K562 (cell line): ENCODE data around the gene C16orf86. TPM values are rescaled to one million over a fixed set of nuclear protein-coding genes. Genes with fewer than 3 reads are reported as not detected.

Source experiments
- ATAC-seq: fragments of 200-7000 bp; cut with Tn5 transposase; 3 replicates; pipeline ENCODE4 v1.9.1; 2020; ENCODE audit warnings: moderate library complexity
- BruUV-seq: library from RNA; stranded (reverse); fragments of 400-500 nt; replicated peaks from 2 replicates; lab custom pipeline; 2021; lab: Mats Ljungman, UMichigan
- CTCF ChIA-PET: fragments of 300-600 bp; formaldehyde crosslinking; extraction: SDS; loops from one replicate; lab custom pipeline; 2021; ENCODE audit warnings: low intra/inter-chr PET ratio; lab: Yijun Ruan, JAX
- POLR2A ChIA-PET: fragments of 300-600, 350-650 bp; sonication (Branson Sonifier 250); formaldehyde crosslinking; extraction: SDS; loops from one replicate; lab custom pipeline; 2021; ENCODE audit warnings: antibody characterized with exemption, inconsistent platforms; lab: Yijun Ruan, JAX
- DNase-seq, 4 experiments: peaks; one replicate each; pipeline versions ENCODE4 v3.0.0 to v3.0.0-alpha.2; 2011 to 2018; ENCODE audit warnings: low spot score in 3 of 4, mixed read lengths in 3 of 4; ENCODE audit errors: extremely low read depth in 1 of 4
- FAIRE-seq: peaks from 2 replicates; lab custom pipeline; 2011; peaks lifted over from hg19 to GRCh38; lab: Jason Lieb, UNC
- H2AFZ ChIP-seq: 2 replicates; pipeline ENCODE4 v1.6.0; 2011; ENCODE audit warnings: low read depth, low read length, control low read depth, inconsistent platforms
- H3K27ac ChIP-seq: fragments of 200-600 bp; 3 replicates; pipeline ENCODE4 v1.8.0; 2011; ENCODE audit warnings: low read depth, mild to moderate bottlenecking, control low read depth, inconsistent platforms, low read length, moderate library complexity, mixed read lengths; ENCODE audit errors: extremely low read depth
- H3K27me3 ChIP-seq, 2 experiments: fragments of 300-600 bp in 1 of 2; 2 replicates in 1 of 2; 3 replicates in 1 of 2; pipeline versions ENCODE4 v1.6.0 to v1.8.0; 2011; ENCODE audit warnings: inconsistent platforms in 2 of 2, low read length in 2 of 2, mild to moderate bottlenecking in 1 of 2, mixed read lengths in 1 of 2, moderate library complexity in 1 of 2; ENCODE audit not compliant: control insufficient read depth in 2 of 2, insufficient read depth in 2 of 2
- H3K36me3 ChIP-seq: fragments of 300-600 bp; 3 replicates; pipeline ENCODE4 v1.8.0; 2011; ENCODE audit warnings: mild to moderate bottlenecking, low read length, inconsistent platforms; ENCODE audit not compliant: control insufficient read depth, insufficient read depth
- H3K4me1 ChIP-seq, 2 experiments: fragments of 200-600 bp in 1 of 2; replicated peaks in 1 of 2; 2 replicates in 1 of 2; 3 replicates in 1 of 2; pipeline versions ENCODE4 v1.5.1 to v1.8.0; 2011; ENCODE audit warnings: inconsistent platforms in 2 of 2, low read length in 2 of 2, mild to moderate bottlenecking in 1 of 2, mixed read lengths in 1 of 2, moderate library complexity in 1 of 2; ENCODE audit not compliant: control insufficient read depth in 2 of 2, insufficient read depth in 2 of 2
- H3K4me2 ChIP-seq: 2 replicates; pipeline ENCODE4 v1.6.1; 2011; ENCODE audit warnings: low read length, control low read depth, inconsistent platforms, mixed read lengths; ENCODE audit not compliant: insufficient read depth
- H3K4me3 ChIP-seq: fragments of 200-600 bp; sonication (generic), shearing (Covaris generic); 2 replicates; pipeline ENCODE4 v1.5.1; 2016; ENCODE audit warnings: control low read depth, inconsistent platforms
- H3K79me2 ChIP-seq: fragments of 200-600 bp; 3 replicates; pipeline ENCODE4 v1.8.0; 2011; ENCODE audit warnings: low read length, inconsistent platforms; ENCODE audit not compliant: control insufficient read depth, insufficient read depth
- H3K9ac ChIP-seq, 2 experiments: 2 replicates each; pipeline versions ENCODE4 v1.6.0 to v1.6.1; 2011; ENCODE audit warnings: low read depth in 2 of 2, low read length in 2 of 2, control low read depth in 1 of 2, inconsistent platforms in 1 of 2, mild to moderate bottlenecking in 1 of 2, mixed read lengths in 1 of 2; ENCODE audit not compliant: insufficient read depth in 1 of 2
- H3K9me1 ChIP-seq: one replicate; pipeline ENCODE4 v1.6.0; 2011; ENCODE audit warnings: inconsistent platforms, mild to moderate bottlenecking, low read length, moderate library complexity; ENCODE audit not compliant: control insufficient read depth, insufficient read depth
- H3K9me3 ChIP-seq: replicated peaks from 2 replicates; pipeline ENCODE4 v1.5.1; 2011; ENCODE audit warnings: low read depth, low read length, inconsistent platforms; ENCODE audit not compliant: control insufficient read depth, insufficient read depth
- H4K20me1 ChIP-seq: replicated peaks from 2 replicates; pipeline ENCODE4 v1.6.1; 2011; ENCODE audit warnings: low read length, inconsistent platforms, mixed read lengths; ENCODE audit not compliant: control insufficient read depth, insufficient read depth
- CBFA2T2 ChIP-seq: fragments of 450-650 bp; conservative IDR thresholded peaks from 2 replicates; pipeline ENCODE4 v1.6.1; 2017; ENCODE audit warnings: mild to moderate bottlenecking
- CBX3 ChIP-seq, 2 experiments: IDR thresholded peaks; 1 replicate in 1 of 2; 2 replicates in 1 of 2; pipeline ENCODE4 v1.6.1; 2012; ENCODE audit warnings: inconsistent platforms in 2 of 2, low read length in 2 of 2, borderline replicate concordance in 1 of 2, control low read depth in 1 of 2
- CREB1 ChIP-seq, 2 experiments: sonication (generic) in 1 of 2; formaldehyde crosslinking in 1 of 2; IDR thresholded peaks; 2 replicates each; pipeline versions ENCODE4 v1.6.1 to v1.8.0; 2012 to 2022; ENCODE audit warnings: inconsistent platforms in 1 of 2, mild to moderate bottlenecking in 1 of 2, missing genetic modification reagents in 1 of 2, moderate library complexity in 1 of 2
- NR2F6 ChIP-seq: fragments of 450-650 bp; formaldehyde crosslinking; IDR thresholded peaks from 2 replicates; pipeline ENCODE4 v1.4.0; 2020; ENCODE audit warnings: mild to moderate bottlenecking
- PRPF4 ChIP-seq: fragments of 200-400 bp; formaldehyde crosslinking; IDR thresholded peaks from one replicate; pipeline ENCODE4 v1.6.1; 2017; ENCODE audit warnings: low read length, low read depth, mild to moderate bottlenecking; ENCODE audit not compliant: insufficient read depth, poor library complexity, severe bottlenecking
- RFX5 ChIP-seq: IDR thresholded peaks from 2 replicates; pipeline ENCODE4 v1.6.1; 2011; ENCODE audit warnings: low read depth, mild to moderate bottlenecking, improper control_type of control experiment, low read length
- SPI1 ChIP-seq: IDR thresholded peaks from 2 replicates; pipeline ENCODE4 v1.6.1; 2011; ENCODE audit warnings: low read depth, low read length, control low read depth, borderline replicate concordance
- TRIM28 ChIP-seq: fragments of 450-650 bp; IDR thresholded peaks from 2 replicates; pipeline ENCODE4 v1.6.1; 2017
- ZNF324 ChIP-seq: fragments of 250-450 bp; sonication (Bioruptor Pico); IDR thresholded peaks from 2 replicates; pipeline ENCODE4 v1.4.0; 2020; ENCODE audit warnings: mild to moderate bottlenecking
- ZNF445 ChIP-seq: fragments of 250-450 bp; sonication (Bioruptor Pico); IDR thresholded peaks from 2 replicates; pipeline ENCODE4 v1.4.0; 2020; ENCODE audit warnings: low read depth, mild to moderate bottlenecking, moderate library complexity
- WGBS: fragments of 100-300 bp; shearing (Covaris generic); methylation state at CpG from one replicate; pipeline ENCODE4 v1.1.6; 2016; ENCODE audit warnings: low coverage, mixed read lengths; ENCODE audit not compliant: insufficient coverage; ENCODE audit errors: missing lambda C conversion rate; 5-methylcytosine and 5-hydroxymethylcytosine counted together
- in situ Hi-C: fragments of 300-500 bp; cut with MboI; formaldehyde crosslinking; loops from 4 replicates; pipeline ENCODE4 v1.15.0; 2018; ENCODE audit warnings: inconsistent platforms, mixed read lengths
- intact Hi-C: fragments of 100-400 bp; cut with micrococcal nuclease; formaldehyde crosslinking; loops from 2 replicates; pipeline ENCODE4 v1.14.2; 2022
- polyA plus RNA-seq, 8 experiments: library from polyadenylated mRNA; depleted of rRNA in 4 of 8; stranded (reverse) in 5 of 8; unstranded in 3 of 8; fragments of >200 nt; fragmentation: Nextera tagmentation in 2 of 8; fragmentation: Illumina TruSeq in 1 of 8; extraction: Ambion mirVana in 2 of 8; extraction: Trizol in 1 of 8; gene quantifications; 2 replicates each; pipeline versions ENCODE4 v1.2.1 to v1.2.3, GENCODE V29; 2011 to 2014; ENCODE audit warnings: inconsistent platforms in 1 of 8, missing spikeins in 1 of 8
- total RNA-seq, 7 experiments: library from RNA; depleted of rRNA in 6 of 7; stranded (reverse); fragments of >200 nt in 6 of 7; fragmentation: Illumina TruSeq in 2 of 7; extraction: Trizol in 2 of 7; gene quantifications; 2 replicates each; pipeline versions ENCODE4 v1.2.1 to v1.2.3, GENCODE V29; 2011 to 2021; ENCODE audit warnings: low replicate concordance in 1 of 7
- TF ChIP-seq, protein P1 (sequence below): sonication (generic); formaldehyde crosslinking; IDR thresholded peaks from 2 replicates; pipeline ENCODE4 v1.5.0; 2020; ENCODE audit warnings: missing genetic modification reagents
- TF ChIP-seq, protein P2 (sequence below): fragments of 450-650 bp; IDR thresholded peaks from 2 replicates; pipeline ENCODE4 v1.6.1; 2018; ENCODE audit warnings: mild to moderate bottlenecking, low read depth; ENCODE audit not compliant: partially characterized antibody

The C16orf86 gene
- total and polyA plus RNA-seq, 9 of the 15 experiments (the other 6 are each of a cell fraction or from before 2014, with no cell fraction given), result 0.13 to 1.2 (median 0.27) TPM; not detected in 3

DNA sequence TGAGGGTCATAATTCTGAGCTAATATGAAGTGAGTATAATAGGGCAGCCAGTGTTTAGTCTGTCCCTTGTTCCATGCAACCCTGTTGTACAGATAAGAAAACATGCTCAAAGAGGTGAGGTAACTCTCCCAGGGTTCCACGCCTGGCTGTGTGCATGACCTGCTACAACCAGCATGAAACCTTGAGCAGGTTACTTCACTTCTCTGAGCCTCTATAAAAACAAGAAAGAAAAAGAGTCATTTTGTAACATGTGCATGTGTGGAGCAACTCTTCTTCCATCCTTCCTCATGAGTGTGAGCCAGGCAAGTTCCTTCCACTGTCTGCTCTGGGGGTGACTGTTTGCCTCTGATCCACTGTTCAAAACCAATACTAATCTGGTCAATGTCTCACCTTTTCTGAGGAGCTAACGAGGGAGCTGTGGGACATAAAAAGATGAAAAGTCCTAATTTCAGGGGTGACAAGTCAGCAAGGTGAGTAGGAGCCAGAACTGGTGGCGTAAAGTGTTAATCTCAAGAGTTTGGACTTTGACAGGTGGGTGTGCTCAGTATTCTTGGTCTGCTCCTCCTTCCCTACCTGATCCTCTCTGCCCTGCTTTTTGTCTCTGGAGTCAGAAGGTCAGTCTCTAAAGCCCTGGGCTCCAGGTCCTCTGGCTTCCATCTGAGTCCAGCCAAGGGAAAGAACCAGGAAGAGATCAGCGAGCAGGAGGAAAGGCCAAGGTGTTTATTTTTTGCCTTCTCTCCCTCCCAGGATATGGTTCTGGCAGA lies 31.0 kb downstream of the C16orf86 start (continued):
- TF ChIP-seq RFX5, result no peak
- TF ChIP-seq CBFA2T2, result no peak
- no peak for TF ChIP-seq NR2F6 (CRISPR knock-in tag)
- no peak for TF ChIP-seq PRPF4
- TF ChIP-seq, protein P1, sequence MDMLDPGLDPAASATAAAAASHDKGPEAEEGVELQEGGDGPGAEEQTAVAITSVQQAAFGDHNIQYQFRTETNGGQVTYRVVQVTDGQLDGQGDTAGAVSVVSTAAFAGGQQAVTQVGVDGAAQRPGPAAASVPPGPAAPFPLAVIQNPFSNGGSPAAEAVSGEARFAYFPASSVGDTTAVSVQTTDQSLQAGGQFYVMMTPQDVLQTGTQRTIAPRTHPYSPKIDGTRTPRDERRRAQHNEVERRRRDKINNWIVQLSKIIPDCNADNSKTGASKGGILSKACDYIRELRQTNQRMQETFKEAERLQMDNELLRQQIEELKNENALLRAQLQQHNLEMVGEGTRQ (CRISPR knock-in tag), result no peak

DNA sequence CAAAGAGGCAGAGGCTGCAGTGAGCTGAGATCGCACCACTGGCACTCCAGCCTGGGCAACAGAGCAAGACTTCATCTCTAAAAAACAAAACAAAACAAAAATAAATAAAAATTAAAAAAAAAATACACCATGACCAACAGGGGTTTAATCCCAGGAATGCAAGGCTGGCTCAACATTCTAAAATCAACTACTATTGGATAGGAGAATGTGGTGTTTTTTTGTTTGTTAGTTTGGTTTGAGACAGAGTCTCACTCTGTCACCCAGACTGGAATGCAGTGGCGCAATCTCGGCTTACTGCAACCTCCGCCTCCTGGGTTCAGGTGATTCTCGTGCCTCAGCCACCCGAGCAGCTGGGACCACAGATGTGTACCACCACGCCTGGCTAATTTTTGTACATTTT lies 32.7 kb downstream of the C16orf86 start:
- H2AFZ ChIP-seq, result no peak overlapping the region
- H3K4me3 ChIP-seq, result no peak overlapping the region
- no TSS peak for BruUV-seq
- no peaks in the 10 kb centered on the region for H3K79me2 ChIP-seq
- H3K9ac ChIP-seq, result no peak overlapping the region
- no peaks in the 10 kb centered on the region for H3K4me1 ChIP-seq
- peaks cover 3% of the 10 kb centered on the region for H3K9me3 ChIP-seq
- no peaks in the 10 kb centered on the region for H3K9me1 ChIP-seq
- no peak for ATAC-seq
- intact Hi-C loops, result no loop called here
- TF ChIP-seq SPI1 (no peak), ZNF445 (CRISPR knock-in tag) (0 out of 2 replicates have a peak, but pooled peaks have one; percentile 49), CBX3 (IDR thresholded peaks at IDR 0.05; ENCODE audit: borderline replicate concordance in 1 of 2, low read length in 2 of 2) (peak in 1 of 2 experiments; percentile 72; a peak in 1 of 3 replicates), ZNF324 (CRISPR knock-in tag) (peak; percentile 88), TRIM28 (peak; percentile 55; the same call in 1 of the 2 replicates), CREB1 (IDR thresholded peaks at IDR 0.05) (no peak), CREB1 (CRISPR knock-in tag; IDR thresholded peaks at IDR 0.05) (no peak)
- TF ChIP-seq, protein P2, sequence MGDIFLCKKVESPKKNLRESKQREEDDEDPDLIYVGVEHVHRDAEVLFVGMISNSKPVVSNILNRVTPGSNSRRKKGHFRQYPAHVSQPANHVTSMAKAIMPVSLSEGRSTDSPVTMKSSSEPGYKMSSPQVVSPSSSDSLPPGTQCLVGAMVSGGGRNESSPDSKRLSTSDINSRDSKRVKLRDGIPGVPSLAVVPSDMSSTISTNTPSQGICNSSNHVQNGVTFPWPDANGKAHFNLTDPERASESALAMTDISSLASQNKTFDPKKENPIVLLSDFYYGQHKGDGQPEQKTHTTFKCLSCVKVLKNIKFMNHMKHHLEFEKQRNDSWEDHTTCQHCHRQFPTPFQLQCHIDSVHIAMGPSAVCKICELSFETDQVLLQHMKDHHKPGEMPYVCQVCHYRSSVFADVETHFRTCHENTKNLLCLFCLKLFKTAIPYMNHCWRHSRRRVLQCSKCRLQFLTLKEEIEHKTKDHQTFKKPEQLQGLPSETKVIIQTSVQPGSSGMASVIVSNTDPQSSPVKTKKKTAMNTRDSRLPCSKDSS, result peak; percentile 67
- TF ChIP-seq, all 486 proteins: peak for 5
- H4K20me1 ChIP-seq, result no peaks in the 10 kb centered on the region
- peaks cover 8% of the 10 kb centered on the region; the same call in 1 of the 3 replicates for H3K36me3 ChIP-seq
- no peak overlapping the region for H3K27ac ChIP-seq
- FAIRE-seq (no peak), DNase-seq (no peak)
- no peaks in the 10 kb centered on the region for H3K27me3 ChIP-seq
- in situ Hi-C loops, result no loop called here
- POLR2A ChIA-PET, result no interaction called here
- WGBS, result 91% methylated on average over 7 of the region's 7 CpGs
- no peak overlapping the region for H3K4me2 ChIP-seq
- CTCF ChIA-PET, result no interaction called here
